IMR-90 (cell line): Measurements from ENCODE around the gene MET. TPM values are rescaled to one million over a fixed set of nuclear protein-coding genes. Genes with fewer than 3 reads are reported as not detected.

Experiments used
- ATAC-seq: fragments of 200-7000 bp; cut with Tn5 transposase; 2 replicates; pipeline ENCODE4 v1.9.1; 2020; ENCODE audit warnings: low read depth, mild to moderate bottlenecking, moderate library complexity
- BruUV-seq: library from RNA; stranded (reverse); fragments of 400-500 nt; replicated peaks from 2 replicates; lab custom pipeline; 2021; lab: Mats Ljungman, UMichigan
- CTCF ChIA-PET: fragments of 300-600 bp; formaldehyde crosslinking; extraction: SDS; loops from one replicate; lab custom pipeline; 2021; ENCODE audit warnings: antibody characterized with exemption; lab: Yijun Ruan, JAX
- POLR2A ChIA-PET: fragments of 300-600 bp; sonication (Branson Sonifier 250); formaldehyde crosslinking; loops from one replicate; lab custom pipeline; 2022; ENCODE audit warnings: antibody characterized with exemption; ENCODE audit not compliant: unreplicated experiment; lab: Charles Lee
- DNase-seq: peaks from one replicate; pipeline ENCODE4 v3.0.0; 2013
- H2AFZ ChIP-seq: replicated peaks from 2 replicates; pipeline ENCODE3; 2013; ENCODE audit warnings: low read length, mild to moderate bottlenecking; ENCODE audit not compliant: poor library complexity
- H2AK5ac ChIP-seq: 2 replicates; pipeline ENCODE4 v1.6.1; 2013; ENCODE audit warnings: low read depth, low read length, inconsistent platforms
- H2AK9ac ChIP-seq: replicated peaks from 2 replicates; pipeline ENCODE3; 2013; ENCODE audit warnings: mild to moderate bottlenecking, low read depth, low read length, moderate library complexity; ENCODE audit not compliant: poor library complexity
- H2BK120ac ChIP-seq: 2 replicates; pipeline ENCODE4 v1.6.1; 2013; ENCODE audit warnings: low read depth, low read length, inconsistent platforms
- H2BK15ac ChIP-seq: 3 replicates; pipeline ENCODE4 v1.6.1; 2013; ENCODE audit warnings: low read depth, low read length, inconsistent platforms
- H2BK20ac ChIP-seq: 2 replicates; pipeline ENCODE4 v1.6.1; 2013; ENCODE audit warnings: low read depth, mild to moderate bottlenecking, inconsistent platforms, low read length, moderate library complexity
- H2BK5ac ChIP-seq: 2 replicates; pipeline ENCODE4 v1.6.1; 2013; ENCODE audit warnings: mild to moderate bottlenecking, low read depth, low read length, inconsistent platforms; ENCODE audit not compliant: poor library complexity, severe bottlenecking
- H3K14ac ChIP-seq: replicated peaks from 2 replicates; pipeline ENCODE4 v1.6.1; 2013; ENCODE audit warnings: low read depth, low read length, inconsistent platforms
- H3K18ac ChIP-seq: 2 replicates; pipeline ENCODE4 v1.6.1; 2013; ENCODE audit warnings: low read depth, low read length, control low read depth
- H3K23ac ChIP-seq: 2 replicates; pipeline ENCODE4 v1.6.1; 2013; ENCODE audit warnings: low read depth, low read length, inconsistent platforms
- H3K27ac ChIP-seq: 2 replicates; pipeline ENCODE4 v1.5.1; 2013; ENCODE audit warnings: mild to moderate bottlenecking, control low read depth, low read length; ENCODE audit not compliant: insufficient read depth
- H3K27me3 ChIP-seq: 2 replicates; pipeline ENCODE4 v1.6.1; 2013; ENCODE audit warnings: low read length; ENCODE audit not compliant: control insufficient read depth, insufficient read depth
- H3K36me3 ChIP-seq: 2 replicates; pipeline ENCODE4 v1.6.1; 2013; ENCODE audit warnings: low read length, mixed read lengths; ENCODE audit not compliant: control insufficient read depth, insufficient read depth
- H3K4ac ChIP-seq: 2 replicates; pipeline ENCODE4 v1.6.1; 2013; ENCODE audit warnings: low read depth, low read length, inconsistent platforms
- H3K4me1 ChIP-seq: 2 replicates; pipeline ENCODE4 v1.6.1; 2013; ENCODE audit warnings: low read length, mixed read lengths; ENCODE audit not compliant: control insufficient read depth, insufficient read depth
- H3K4me2 ChIP-seq: 2 replicates; pipeline ENCODE4 v1.6.1; 2013; ENCODE audit warnings: low read depth, mild to moderate bottlenecking, control low read depth, low read length, moderate library complexity
- H3K4me3 ChIP-seq: 2 replicates; pipeline ENCODE4 v1.5.1; 2013; ENCODE audit warnings: low read depth, mild to moderate bottlenecking, control low read depth, low read length, moderate library complexity; ENCODE audit not compliant: insufficient read depth
- H3K56ac ChIP-seq: 2 replicates; pipeline ENCODE4 v1.6.1; 2013; ENCODE audit warnings: low read length, inconsistent platforms; ENCODE audit not compliant: insufficient read depth; ENCODE audit errors: extremely low read depth
- H3K79me1 ChIP-seq, 2 experiments: 2 replicates each; pipeline ENCODE4 v1.6.1; 2013; ENCODE audit warnings: low read length in 2 of 2, inconsistent platforms in 1 of 2, low read depth in 1 of 2
- H3K9ac ChIP-seq: 2 replicates; pipeline ENCODE4 v1.6.1; 2013; ENCODE audit warnings: low read depth, low read length, control low read depth
- H3K9me1 ChIP-seq: 2 replicates; pipeline ENCODE4 v1.6.1; 2013; ENCODE audit warnings: low read length, inconsistent platforms; ENCODE audit not compliant: insufficient read depth
- H3K9me3 ChIP-seq: 2 replicates; pipeline ENCODE4 v1.6.1; 2013; ENCODE audit warnings: low read length; ENCODE audit not compliant: control insufficient read depth, insufficient read depth
- H4K20me1 ChIP-seq: 2 replicates; pipeline ENCODE4 v1.6.1; 2013; ENCODE audit warnings: low read length, inconsistent platforms; ENCODE audit not compliant: insufficient read depth
- H4K5ac ChIP-seq: 2 replicates; pipeline ENCODE4 v1.6.1; 2013; ENCODE audit warnings: mild to moderate bottlenecking, low read depth, low read length, control low read depth
- H4K8ac ChIP-seq, 2 experiments: 2 replicates each; pipeline ENCODE4 v1.6.1; 2013; ENCODE audit warnings: low read depth in 2 of 2, low read length in 2 of 2, control low read depth in 1 of 2, inconsistent platforms in 1 of 2
- H4K91ac ChIP-seq: 2 replicates; pipeline ENCODE4 v1.6.1; 2013; ENCODE audit warnings: low read depth, low read length, inconsistent platforms; ENCODE audit not compliant: insufficient read depth
- CEBPB ChIP-seq: IDR thresholded peaks from 2 replicates; pipeline ENCODE4 v1.6.1; 2012; ENCODE audit warnings: low read depth, low read length, improper control_type of control experiment
- MAZ ChIP-seq: IDR thresholded peaks from 2 replicates; pipeline ENCODE4 v1.6.1; 2012; ENCODE audit warnings: low read depth, mild to moderate bottlenecking, low read length, improper control_type of control experiment, moderate library complexity, borderline replicate concordance
- POLR2A ChIP-seq: IDR thresholded peaks from 2 replicates; pipeline ENCODE4 v1.6.1; 2012; ENCODE audit warnings: mild to moderate bottlenecking, low read depth, low read length
- WGBS, 2 experiments: methylation state at CpG; one replicate each; pipeline versions ENCODE4 v1.1.5 to v1.1.7; 2013; ENCODE audit warnings: missing lambda C conversion rate in 2 of 2; ENCODE audit not compliant: insufficient read length in 1 of 2; ENCODE audit errors: extremely low coverage in 2 of 2; 5-methylcytosine and 5-hydroxymethylcytosine counted together
- dilution Hi-C: fragments of 300-500 bp; cut with HindIII; formaldehyde crosslinking; loops from one replicate; pipeline ENCODE4 v1.14.3; 2018; ENCODE audit warnings: low sequenced_read_pairs; ENCODE audit not compliant: unreplicated experiment
- in situ Hi-C: fragments of 300-500 bp; cut with MboI; formaldehyde crosslinking; loops from 3 replicates; pipeline ENCODE4 v1.14.3; 2019; ENCODE audit warnings: low sequenced_read_pairs, inconsistent platforms, mixed read lengths
- intact Hi-C: fragments of 100-400 bp; cut with micrococcal nuclease; formaldehyde crosslinking; loops from 2 replicates; pipeline ENCODE4 v1.10.0; 2022
- polyA plus RNA-seq, 3 experiments: library from polyadenylated mRNA; depleted of rRNA; stranded (reverse); fragments of >200 nt; gene quantifications; 2 replicates each; pipeline ENCODE4 v1.2.3, GENCODE V29; 2012; ENCODE audit warnings: low replicate concordance in 1 of 3
- total RNA-seq: library from RNA; depleted of rRNA; stranded (reverse); fragments of >200 nt; gene quantifications from 2 replicates; pipeline ENCODE4 v1.2.3, GENCODE V29; 2012
- TF ChIP-seq, protein P1 (sequence below): fragments of 150-350 bp; IDR thresholded peaks from 2 replicates; pipeline ENCODE4 v1.6.1; 2016; ENCODE audit warnings: low read depth, mild to moderate bottlenecking, low read length, moderate library complexity, borderline replicate concordance

Gene MET
- total and polyA plus RNA-seq, 2 of the 4 experiments (the other 2 are of a cell fraction) = 15.0 to 84.6 TPM

DNA sequence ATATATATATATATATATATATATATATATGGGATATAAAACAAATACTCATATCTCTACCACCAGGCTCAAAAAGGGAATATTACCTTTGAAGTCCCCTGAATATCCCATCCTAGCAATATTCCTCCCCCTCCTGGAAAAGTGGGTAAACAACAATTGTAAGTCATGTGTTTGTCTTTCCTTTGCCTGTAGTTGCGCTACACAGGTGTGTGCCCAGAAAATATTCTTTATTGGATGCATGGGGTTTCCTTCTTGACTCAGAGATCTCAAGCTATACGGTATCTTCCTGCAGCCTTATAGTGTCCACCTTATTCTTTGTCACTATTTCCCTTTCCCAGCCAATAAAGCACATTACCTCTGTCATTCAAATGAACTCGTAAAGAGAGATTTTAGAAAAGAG, 54.2 kb downstream of the MET start:
- no peak overlapping the region for H2AK9ac ChIP-seq
- H4K5ac ChIP-seq = no peak overlapping the region
- H3K4me3 ChIP-seq = no peak overlapping the region
- H3K4ac ChIP-seq = no peak overlapping the region
- H2BK15ac ChIP-seq = no peak overlapping the region
- no peak overlapping the region for H2BK5ac ChIP-seq
- ATAC-seq (no peak), DNase-seq (no peak)
- CTCF ChIA-PET = no interaction called here
- no peak overlapping the region for H2AK5ac ChIP-seq
- peaks cover 0 to 21% of the 10 kb centered on the region in 2 experiments; a peak in 3 of 4 replicates for H3K79me1 ChIP-seq
- H2AFZ ChIP-seq = no peak overlapping the region
- no peak overlapping the region for H3K27ac ChIP-seq
- dilution Hi-C loops (no loop called here), intact Hi-C loops (no loop called here), in situ Hi-C loops (no loop called here)
- WGBS, 2 experiments = no CpG with 5 or more reads among the region's 3 CpGs
- H3K23ac ChIP-seq = no peak overlapping the region
- no peak overlapping the region for H2BK20ac ChIP-seq
- H3K9me3 ChIP-seq = no peaks in the 10 kb centered on the region
- no peak overlapping the region for H4K8ac ChIP-seq
- no peak overlapping the region for H3K9ac ChIP-seq
- no peak overlapping the region for H3K18ac ChIP-seq
- no peaks in the 10 kb centered on the region for H3K36me3 ChIP-seq
- no TSS peak for BruUV-seq
- H3K4me1 ChIP-seq = peaks cover 7% of the 10 kb centered on the region
- H4K20me1 ChIP-seq = no peaks in the 10 kb centered on the region
- no peak overlapping the region for H4K91ac ChIP-seq
- POLR2A ChIA-PET = no interaction called here
- H3K56ac ChIP-seq = no peak overlapping the region
- no peak overlapping the region for H3K14ac ChIP-seq
- H2BK120ac ChIP-seq = no peak overlapping the region
- 0 out of 2 replicates have a peak, but pooled peaks cover 5% of the 10 kb centered on the region for H3K9me1 ChIP-seq
- TF ChIP-seq CEBPB (no peak), MAZ (no peak), POLR2A (no peak)
- TF ChIP-seq, protein P1, sequence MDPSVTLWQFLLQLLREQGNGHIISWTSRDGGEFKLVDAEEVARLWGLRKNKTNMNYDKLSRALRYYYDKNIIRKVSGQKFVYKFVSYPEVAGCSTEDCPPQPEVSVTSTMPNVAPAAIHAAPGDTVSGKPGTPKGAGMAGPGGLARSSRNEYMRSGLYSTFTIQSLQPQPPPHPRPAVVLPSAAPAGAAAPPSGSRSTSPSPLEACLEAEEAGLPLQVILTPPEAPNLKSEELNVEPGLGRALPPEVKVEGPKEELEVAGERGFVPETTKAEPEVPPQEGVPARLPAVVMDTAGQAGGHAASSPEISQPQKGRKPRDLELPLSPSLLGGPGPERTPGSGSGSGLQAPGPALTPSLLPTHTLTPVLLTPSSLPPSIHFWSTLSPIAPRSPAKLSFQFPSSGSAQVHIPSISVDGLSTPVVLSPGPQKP = no peak
- H3K27me3 ChIP-seq = no peaks in the 10 kb centered on the region
- no peak overlapping the region for H3K4me2 ChIP-seq
